GM11168 (cell line): ENCODE measurements around the gene KCTD2.

Source experiments
- in situ Hi-C: fragments of 300-500 bp; cut with MboI; formaldehyde crosslinking; loops from one replicate; pipeline ENCODE4 v1.12.0; 2022; ENCODE audit warnings: low sequenced_read_pairs; ENCODE audit not compliant: unreplicated experiment

The KCTD2 gene

GRCh38 chr17:75073618-75074047 lies 26.6 kb downstream of the KCTD2 start:
- in situ Hi-C loops: no loop called here

- in situ Hi-C loops: no loop called here
Measured at GRCh38 chr17:75074532-75074931, 27.5 kb downstream of the KCTD2 start.

GRCh38 chr17:75075597-75076336 lies 28.7 kb downstream of the KCTD2 start:
- in situ Hi-C loops: no loop called here

- in situ Hi-C loops: no loop called here
Measured at GRCh38 chr17:75077072-75077495, 30.1 kb downstream of the KCTD2 start.

- in situ Hi-C loops: no loop called here
Measured at GRCh38 chr17:75077496-75078283, 30.7 kb downstream of the KCTD2 start.

- in situ Hi-C loops: no loop called here
Measured at GRCh38 chr17:75078284-75079022, 31.4 kb downstream of the KCTD2 start.

- in situ Hi-C loops: no loop called here
Measured at GRCh38 chr17:75079023-75079373, 32.0 kb downstream of the KCTD2 start.

GRCh38 chr17:75081611-75082540 lies 34.9 kb downstream of the KCTD2 start:
- in situ Hi-C loops: no loop called here

GRCh38 chr17:75082683-75083082 lies 35.7 kb downstream of the KCTD2 start:
- in situ Hi-C loops: no loop called here

- in situ Hi-C loops: no loop called here
Measured at GRCh38 chr17:75084039-75084660, 37.1 kb downstream of the KCTD2 start.

- in situ Hi-C loops: no loop called here
Measured at GRCh38 chr17:75086496-75087181, 39.6 kb downstream of the KCTD2 start.

GRCh38 chr17:75087182-75087557 lies 40.1 kb downstream of the KCTD2 start:
- in situ Hi-C loops: no loop called here

GRCh38 chr17:75087558-75088453 lies 40.8 kb downstream of the KCTD2 start, which contains the start of gene SLC16A5:
SLC16A5 (plus strand) TSS chr17:75087954; CDS start chr17:75093637, 5,683 bp downstream.
- in situ Hi-C loops: no loop called here

- in situ Hi-C loops: no loop called here
Measured at GRCh38 chr17:75088465-75089417, 41.7 kb downstream of the KCTD2 start.

- in situ Hi-C loops: no loop called here
Measured at GRCh38 chr17:75090871-75091854, 44.1 kb downstream of the KCTD2 start.
